Adrenal gland (tissue), 12 donors: ENCODE measurements around the gene STK11IP. TPM values are rescaled to one million over a fixed set of nuclear protein-coding genes. Genes with fewer than 3 reads are reported as not detected.

Experiments
- DNase-seq, 7 donors: peaks; one replicate each; pipeline ENCODE4 v3.0.0-alpha.2; 2019 to 2020
- H3K27ac ChIP-seq, 5 donors: fragments of 200-600 bp; sonication (generic) in 4 of 5; 1 replicate in 3 of 5; 2 replicates in 2 of 5; pipeline versions ENCODE4 v1.5.1 to v1.8.0; 2016 to 2020; ENCODE audit warnings: mild to moderate bottlenecking in 1 of 5
- H3K27me3 ChIP-seq: fragments of 200-600 bp; 2 replicates; pipeline ENCODE4 v1.8.0; 2021
- H3K36me3 ChIP-seq, 2 donors: fragments of 200-600 bp; replicated peaks in 1 of 2; 1 replicate in 1 of 2; 2 replicates in 1 of 2; pipeline versions ENCODE4 v1.5.1 to v1.8.0; 2018 to 2022
- H3K4me1 ChIP-seq, 2 donors: fragments of 200-600 bp; replicated peaks in 1 of 2; 1 replicate in 1 of 2; 2 replicates in 1 of 2; pipeline versions ENCODE4 v1.5.1 to v1.8.0; 2018 to 2021
- H3K4me3 ChIP-seq, 4 donors: fragments of 200-600 bp; sonication (generic) in 3 of 4; one replicate each; pipeline ENCODE4 v1.5.1; 2016 to 2018
- H3K9me3 ChIP-seq, 3 donors: fragments of 200-600 bp; sonication (generic) in 1 of 3; replicated peaks in 1 of 3; 1 replicate in 2 of 3; 2 replicates in 1 of 3; pipeline versions ENCODE4 v1.5.1 to v1.8.0; 2016 to 2021
- POLR2A ChIP-seq, 2 donors: fragments of 450-650 bp; IDR thresholded peaks; one replicate each; pipeline ENCODE4 v1.6.1; 2017; ENCODE audit warnings: antibody characterized with exemption in 2 of 2, mild to moderate bottlenecking in 2 of 2, moderate library complexity in 1 of 2
- WGBS, 4 donors: extraction: QIAGEN DNeasy Blood & Tissue Kit in 2 of 4; methylation state at CpG; one replicate each; pipeline versions ENCODE4 v1.1.5 to v1.1.7; 2013 to 2017; 5-methylcytosine and 5-hydroxymethylcytosine counted together
- intact Hi-C, 2 donors: fragments of 100-400 bp; cut with DNase I; formaldehyde crosslinking; loops; one replicate each; pipeline versions ENCODE4 v1.14.1 to v1.15.0; 2022 to 2023
- polyA plus RNA-seq, 3 donors: library from polyadenylated mRNA; stranded (reverse); fragments of 200-250 nt in 2 of 3; fragments of 350-450 nt in 1 of 3; fragmentation: Illumina TruSeq in 1 of 3; extraction: RNeasy Lipid Tissue Mini Kit (QIAGEN cat#74804) in 1 of 3; gene quantifications; one replicate each; pipeline ENCODE4 v1.2.3, GENCODE V29; 2013 to 2014
- total RNA-seq, 9 donors: library from RNA; depleted of rRNA in 4 of 9; stranded (reverse); fragments of >200 nt in 4 of 9; fragments of 120-200 nt in 1 of 9; fragmentation: NEBNext Ultra II Directional in 1 of 9; extraction: Animal tissue kit (Norgen Biotek cat#: 25700) in 1 of 9; gene quantifications; one replicate each; pipeline versions ENCODE4 v1.1.0 to v1.2.4, GENCODE V29; 2013 to 2023
- TF ChIP-seq, protein P1 (sequence below), 6 experiments: fragments of 450-650 bp in 4 of 6; fragments of 200-600 bp in 2 of 6; sonication (generic) in 1 of 6; IDR thresholded peaks; 1 replicate in 5 of 6; 2 replicates in 1 of 6; pipeline versions ENCODE4 v1.5.1 to v1.8.0; 2016 to 2021; ENCODE audit warnings: antibody characterized with exemption in 6 of 6, mild to moderate bottlenecking in 2 of 6, moderate library complexity in 1 of 6
- donor health status: healthy with polysubstance abuse.
- donor health status: Bipolar disorder and iron deficiency.
- donor health status: DM: yes; HTN: yes; CAD: no.
- donor health status: DM: no; HTN: no; CAD: no.
- donor health status: DM: no; HTN: no; CAD: no.
- donor health status: DM: yes; HTN: yes; CAD: no.

Gene STK11IP
- total and polyA plus RNA-seq, 12 donors = 5.0 to 68.1 (median 25.5) TPM

DNA sequence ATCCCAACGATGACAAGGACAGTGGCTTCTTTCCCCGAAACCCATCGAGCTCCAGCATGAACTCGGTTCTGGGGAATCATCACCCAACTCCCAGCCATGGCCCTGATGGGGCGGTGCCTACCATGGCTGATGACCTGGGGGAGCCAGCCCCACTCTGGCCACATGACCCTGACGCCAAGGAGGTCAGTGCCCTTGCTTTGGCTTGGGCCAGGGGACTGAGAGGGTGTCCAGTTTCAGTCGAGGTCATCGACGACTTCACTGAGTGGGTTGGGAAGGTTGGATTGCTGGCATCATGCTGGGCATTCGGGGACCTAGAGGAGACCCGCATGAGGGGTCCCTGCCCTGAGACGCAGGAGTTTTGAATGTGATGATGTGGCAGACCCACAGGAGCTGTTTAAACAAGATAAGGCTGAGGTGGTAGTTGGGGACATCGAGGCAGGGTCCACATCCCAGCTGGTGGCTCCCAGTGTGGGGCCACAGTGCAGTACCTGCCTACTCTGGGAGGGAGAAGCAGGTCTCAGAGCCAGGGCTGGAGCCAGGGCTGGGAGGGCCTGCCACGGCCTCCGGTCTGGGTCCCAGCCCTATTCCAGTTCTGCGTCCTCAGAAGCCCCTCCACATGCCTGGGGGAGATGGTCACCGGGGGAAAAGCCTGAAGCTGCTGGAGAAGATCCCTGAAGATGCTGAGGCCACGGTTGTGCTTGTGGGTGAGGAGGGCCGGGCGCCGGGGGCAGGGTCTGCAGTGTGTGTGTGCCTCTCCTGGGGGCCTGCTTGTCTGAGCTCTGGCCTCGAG, 35.8 kb downstream of the STK11IP start:
- Histone ChIP-seq H3K4me3 (no peak overlapping the region), H3K9me3 (no peaks in the 10 kb centered on the region), H3K27ac (no peak overlapping the region), H3K4me1 (peaks cover 0 to 15% of the 10 kb centered on the region in 2 donors), H3K36me3 (no peaks in the 10 kb centered on the region), H3K27me3 (no peaks in the 10 kb centered on the region)
- intact Hi-C loops = no loop called here
- WGBS, 4 donors = 77 to 87% (median 86%) methylated on average over 17 to 22 of the region's 22 CpGs
- DNase-seq = peak in 1 of 7 donors; percentile 28
- TF ChIP-seq, protein P1, sequence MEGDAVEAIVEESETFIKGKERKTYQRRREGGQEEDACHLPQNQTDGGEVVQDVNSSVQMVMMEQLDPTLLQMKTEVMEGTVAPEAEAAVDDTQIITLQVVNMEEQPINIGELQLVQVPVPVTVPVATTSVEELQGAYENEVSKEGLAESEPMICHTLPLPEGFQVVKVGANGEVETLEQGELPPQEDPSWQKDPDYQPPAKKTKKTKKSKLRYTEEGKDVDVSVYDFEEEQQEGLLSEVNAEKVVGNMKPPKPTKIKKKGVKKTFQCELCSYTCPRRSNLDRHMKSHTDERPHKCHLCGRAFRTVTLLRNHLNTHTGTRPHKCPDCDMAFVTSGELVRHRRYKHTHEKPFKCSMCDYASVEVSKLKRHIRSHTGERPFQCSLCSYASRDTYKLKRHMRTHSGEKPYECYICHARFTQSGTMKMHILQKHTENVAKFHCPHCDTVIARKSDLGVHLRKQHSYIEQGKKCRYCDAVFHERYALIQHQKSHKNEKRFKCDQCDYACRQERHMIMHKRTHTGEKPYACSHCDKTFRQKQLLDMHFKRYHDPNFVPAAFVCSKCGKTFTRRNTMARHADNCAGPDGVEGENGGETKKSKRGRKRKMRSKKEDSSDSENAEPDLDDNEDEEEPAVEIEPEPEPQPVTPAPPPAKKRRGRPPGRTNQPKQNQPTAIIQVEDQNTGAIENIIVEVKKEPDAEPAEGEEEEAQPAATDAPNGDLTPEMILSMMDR (IDR thresholded peaks at IDR 0.05) = no peak
- no peak for TF ChIP-seq POLR2A (IDR thresholded peaks at IDR 0.05)

DNA sequence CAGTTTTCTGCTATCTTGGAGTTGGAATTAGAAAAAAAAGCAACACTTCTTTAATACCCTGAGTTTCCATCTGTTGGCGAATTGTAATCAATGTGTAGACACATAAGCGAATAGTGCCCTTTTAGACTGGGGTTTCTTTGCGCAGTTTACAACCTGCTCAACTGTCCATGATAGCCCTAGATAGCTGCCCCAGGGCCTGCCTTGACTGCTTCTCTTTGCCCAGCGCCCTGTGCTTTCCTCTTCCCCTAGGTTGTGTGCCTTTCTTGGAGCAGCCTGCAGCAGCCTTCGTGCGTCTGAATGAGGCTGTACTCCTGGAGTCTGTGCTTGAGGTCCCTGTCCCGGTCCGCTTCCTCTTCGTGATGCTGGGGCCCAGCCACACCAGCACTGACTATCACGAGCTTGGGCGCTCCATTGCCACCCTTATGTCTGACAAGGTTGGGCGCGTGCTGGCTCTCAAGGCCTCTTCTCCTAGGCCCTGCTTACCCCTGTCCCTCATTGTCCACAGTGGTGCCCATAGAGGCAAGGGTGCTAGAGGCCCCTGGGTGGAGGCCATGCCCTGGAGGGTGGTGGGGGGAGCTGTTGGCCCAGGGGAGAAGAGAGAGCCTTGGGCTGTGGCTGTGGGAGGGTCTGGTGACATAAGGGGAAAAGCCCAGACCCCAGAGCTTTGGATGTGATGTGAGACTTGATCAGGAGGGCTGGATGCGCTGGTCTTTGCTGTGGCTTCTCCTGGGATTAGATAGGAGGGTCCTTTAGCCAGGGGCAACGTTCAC, 36.7 kb downstream of the STK11IP start:
- H3K27ac ChIP-seq = no peak overlapping the region
- H3K9me3 ChIP-seq = no peaks in the 10 kb centered on the region
- peak in 1 of 7 donors; percentile 41 for DNase-seq
- no peaks in the 10 kb centered on the region for H3K36me3 ChIP-seq
- no peak overlapping the region for H3K4me3 ChIP-seq
- TF ChIP-seq, protein P1 (IDR thresholded peaks at IDR 0.05) = no peak
- no peak for TF ChIP-seq POLR2A (IDR thresholded peaks at IDR 0.05)
- H3K27me3 ChIP-seq = no peaks in the 10 kb centered on the region
- 91 to 95% (median 93%) methylated on average over 13 to 15 of the region's 15 CpGs for WGBS, 4 donors
- H3K4me1 ChIP-seq = peaks cover 0 to 15% of the 10 kb centered on the region in 2 donors
- intact Hi-C loops = no loop called here

DNA sequence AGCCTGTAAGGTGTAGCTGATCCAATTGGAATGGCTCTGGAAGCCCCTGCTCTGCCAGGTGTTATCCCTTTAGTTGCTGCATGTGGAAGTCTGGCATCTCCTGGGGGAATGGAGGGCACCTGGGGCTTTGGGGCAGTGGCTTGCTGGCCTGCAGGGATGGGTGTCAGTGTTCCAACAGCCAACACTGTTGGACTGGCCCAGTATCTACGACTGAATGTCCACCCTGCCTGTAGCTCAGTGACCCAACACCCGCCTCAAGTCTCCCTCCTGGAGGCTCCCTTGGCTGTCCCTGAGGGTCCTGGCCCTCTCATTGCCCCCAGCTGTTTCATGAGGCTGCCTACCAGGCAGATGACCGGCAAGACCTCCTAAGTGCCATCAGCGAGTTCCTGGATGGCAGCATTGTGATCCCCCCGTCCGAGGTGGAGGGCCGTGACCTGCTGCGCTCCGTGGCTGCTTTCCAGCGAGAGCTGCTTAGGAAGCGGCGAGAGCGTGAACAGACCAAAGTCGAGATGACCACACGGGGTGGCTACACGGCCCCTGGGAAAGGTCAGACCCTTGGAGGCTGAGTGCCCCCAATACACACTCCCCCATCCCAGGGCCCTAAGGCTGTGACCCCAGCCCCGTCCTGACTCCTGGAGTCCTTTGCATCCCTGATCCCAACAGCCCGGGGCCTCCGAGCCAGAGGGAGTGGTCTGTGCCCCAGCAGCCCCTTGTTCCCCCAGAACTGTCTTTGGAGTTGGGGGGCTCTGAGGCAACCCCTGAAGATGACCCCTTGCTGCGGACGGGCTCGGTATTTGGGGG, 37.5 kb downstream of the STK11IP start:
- H3K4me3 ChIP-seq = no peak overlapping the region
- H3K9me3 ChIP-seq = no peaks in the 10 kb centered on the region
- no peaks in the 10 kb centered on the region for H3K36me3 ChIP-seq
- intact Hi-C loops = no loop called here
- no peak overlapping the region for H3K27ac ChIP-seq
- DNase-seq = peak in 1 of 7 donors; percentile 47
- TF ChIP-seq, protein P1 (IDR thresholded peaks at IDR 0.05) = no peak
- TF ChIP-seq POLR2A (IDR thresholded peaks at IDR 0.05) = no peak
- H3K27me3 ChIP-seq = no peaks in the 10 kb centered on the region
- peaks cover 0 to 12% of the 10 kb centered on the region in 2 donors for H3K4me1 ChIP-seq
- 63 to 95% (median 86%) methylated on average over 3 to 22 of the region's 22 CpGs for WGBS, 4 donors
